Hematopoietic multipotent progenitor cell treated with erythropoietin and hydrocortisone succinate and interleukin-3 and kit ligand, for 17 days (in vitro differentiated cells): Measurements from ENCODE around the gene KAT2B.
"Not testable (repeated sequence)": the region's sequence is repeated elsewhere in the genome, so short reads cannot be mapped to it uniquely, and the experiment has no call there.

Source experiments
- DNase-seq: peaks from one replicate; pipeline ENCODE4 v3.0.0-alpha.2; 2015; ENCODE audit warnings: low spot score

KAT2B gene

DNA sequence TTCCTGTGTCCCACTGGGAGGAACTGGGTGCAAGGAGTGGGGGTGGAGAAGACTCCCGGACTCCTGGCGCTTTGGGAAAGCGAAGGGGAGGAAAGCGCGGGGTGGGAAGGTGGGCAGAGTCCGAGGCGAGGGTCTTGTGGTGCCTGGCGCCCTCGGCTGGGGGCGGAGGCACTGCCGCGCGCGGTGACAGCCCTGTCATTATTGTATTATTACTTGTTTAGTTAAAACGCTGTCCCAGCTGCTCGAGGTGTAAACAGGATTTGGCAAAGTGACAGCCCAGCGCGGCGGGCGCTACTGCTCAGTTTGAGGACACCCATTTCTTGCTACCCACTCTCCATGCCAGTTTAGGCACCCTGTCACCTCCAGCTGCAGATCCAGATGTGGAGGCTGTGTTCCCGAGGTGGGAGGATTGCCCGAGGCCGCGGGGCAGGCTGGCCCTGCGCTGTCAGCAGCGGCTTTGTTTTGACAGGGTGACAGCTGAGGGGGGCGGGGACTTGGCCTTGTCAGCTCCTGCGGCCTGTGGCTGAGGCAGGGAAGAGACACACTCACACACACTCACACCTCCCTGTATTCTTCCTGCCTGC lies 1.0 kb downstream of the KAT2B start:
- DNase-seq = peak; percentile 87

DNA sequence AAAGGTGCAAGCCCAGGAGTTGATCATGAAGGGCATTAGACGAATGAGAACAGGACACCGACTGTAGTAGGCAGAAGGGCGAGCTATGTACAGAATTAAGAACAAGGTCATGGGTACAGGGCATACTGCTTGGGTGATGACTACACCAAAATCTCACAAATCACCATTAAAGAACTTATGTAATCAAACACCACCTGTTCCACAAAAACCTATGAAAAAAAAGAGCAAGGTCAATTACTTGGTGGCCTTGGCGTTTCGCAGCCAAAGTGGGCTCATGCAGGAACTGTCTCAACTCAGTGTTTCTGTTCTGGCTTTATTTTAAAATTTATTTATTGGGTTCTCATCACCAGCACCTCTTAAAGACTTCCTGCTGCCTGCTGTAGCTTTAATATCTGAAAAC lies 2.1 kb downstream of the KAT2B start:
- DNase-seq = no peak

DNA sequence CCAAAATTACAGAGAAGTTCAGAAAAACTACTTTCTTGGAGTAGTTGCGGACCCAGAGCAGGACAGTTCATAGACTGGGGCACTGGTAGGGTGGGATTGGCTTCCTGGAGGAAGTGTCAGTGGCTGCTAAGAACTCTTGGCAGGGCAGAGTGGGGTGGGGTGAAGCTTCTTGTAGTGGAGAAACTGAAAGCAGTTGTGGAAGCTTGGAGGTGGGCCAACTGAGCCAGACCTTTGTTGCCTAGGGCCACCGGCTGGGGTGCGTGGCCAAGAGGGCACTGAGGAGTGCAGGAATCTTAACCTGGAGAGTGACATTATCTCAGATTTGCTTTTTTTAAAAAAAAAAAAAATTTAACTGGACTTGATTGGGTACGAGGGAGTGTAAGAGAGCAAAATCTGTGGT lies 3.1 kb downstream of the KAT2B start:
- DNase-seq = peak; percentile 87

DNA sequence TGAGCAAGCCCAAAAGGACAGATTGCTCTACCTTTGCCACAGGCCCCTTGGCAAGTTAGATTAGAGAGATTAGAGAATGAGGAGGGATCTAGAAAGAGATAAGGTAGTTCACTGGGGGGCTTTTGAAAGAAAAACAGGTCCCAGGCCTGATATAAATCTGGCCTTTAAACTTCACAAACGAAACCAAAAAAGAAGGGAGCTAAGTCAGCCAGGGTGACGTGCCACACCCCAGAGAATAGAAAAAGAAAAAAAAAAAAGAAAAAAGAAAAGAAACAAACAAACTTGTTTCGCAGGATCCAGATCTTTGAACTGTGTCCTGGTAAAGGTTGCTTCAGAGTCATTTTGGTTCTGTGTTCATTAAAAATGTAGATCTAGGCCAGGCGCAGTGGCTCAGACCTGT lies 3.6 kb downstream of the KAT2B start:
- DNase-seq = no peak

DNA sequence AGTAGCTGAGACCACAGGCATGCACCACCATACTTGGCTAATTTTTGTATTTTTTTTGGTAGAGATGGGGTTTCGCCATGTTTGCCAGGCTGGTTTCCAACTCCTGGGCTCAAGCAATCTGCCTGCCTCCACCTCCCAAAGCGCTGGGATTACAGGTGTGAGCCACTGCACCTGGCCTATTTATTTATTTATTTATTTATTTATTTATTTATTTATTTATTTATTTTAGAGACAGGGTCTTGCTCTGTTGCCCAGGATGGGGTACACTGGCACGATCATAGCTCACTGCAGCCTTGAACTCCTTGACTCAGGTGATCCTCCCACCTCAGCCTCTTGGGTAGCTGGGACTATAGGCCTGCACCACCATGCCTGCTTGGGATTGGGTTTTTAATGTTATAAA lies 4.9 kb downstream of the KAT2B start:
- not testable (repeated sequence) for DNase-seq

DNA sequence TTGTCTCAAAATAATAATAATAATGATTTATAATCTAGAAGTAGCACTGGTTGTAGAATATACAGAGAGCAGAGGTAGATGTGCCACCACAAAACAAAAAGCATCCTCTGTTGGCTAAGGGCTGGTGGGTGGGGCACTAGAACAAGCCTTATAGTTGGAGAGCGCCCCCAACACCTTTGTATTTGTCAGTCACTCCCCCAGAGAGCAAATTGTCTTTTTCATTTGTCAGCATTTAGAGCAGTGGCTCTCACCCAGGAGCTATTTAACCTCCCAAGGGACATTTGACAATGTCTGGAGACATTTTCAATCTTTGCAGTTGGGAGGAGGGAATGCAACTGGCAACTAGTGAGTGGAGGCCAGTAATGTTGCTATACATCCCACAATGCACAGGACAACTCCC lies 6.3 kb downstream of the KAT2B start:
- DNase-seq = no peak

DNA sequence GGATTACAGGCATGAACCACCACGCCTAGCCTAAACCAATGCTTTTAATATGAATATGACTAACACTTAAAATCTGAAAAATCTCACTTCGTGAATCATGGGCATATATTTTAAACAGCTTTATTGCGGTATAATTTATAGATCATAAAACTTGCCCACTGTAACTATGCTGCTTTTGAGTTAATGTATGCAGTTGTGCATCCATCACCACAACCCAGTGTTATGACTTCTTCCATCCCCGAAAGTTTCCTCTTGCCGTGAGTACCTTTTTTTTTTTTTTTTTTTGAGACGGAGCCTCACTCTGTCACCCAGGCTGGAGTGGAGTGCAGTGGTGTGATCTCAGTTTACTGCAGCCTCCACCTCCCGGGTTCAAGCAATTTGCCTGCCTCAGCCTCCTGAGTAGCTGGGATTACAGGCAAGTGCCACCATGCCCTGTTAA lies 7.1 kb downstream of the KAT2B start:
- no peak for DNase-seq

DNA sequence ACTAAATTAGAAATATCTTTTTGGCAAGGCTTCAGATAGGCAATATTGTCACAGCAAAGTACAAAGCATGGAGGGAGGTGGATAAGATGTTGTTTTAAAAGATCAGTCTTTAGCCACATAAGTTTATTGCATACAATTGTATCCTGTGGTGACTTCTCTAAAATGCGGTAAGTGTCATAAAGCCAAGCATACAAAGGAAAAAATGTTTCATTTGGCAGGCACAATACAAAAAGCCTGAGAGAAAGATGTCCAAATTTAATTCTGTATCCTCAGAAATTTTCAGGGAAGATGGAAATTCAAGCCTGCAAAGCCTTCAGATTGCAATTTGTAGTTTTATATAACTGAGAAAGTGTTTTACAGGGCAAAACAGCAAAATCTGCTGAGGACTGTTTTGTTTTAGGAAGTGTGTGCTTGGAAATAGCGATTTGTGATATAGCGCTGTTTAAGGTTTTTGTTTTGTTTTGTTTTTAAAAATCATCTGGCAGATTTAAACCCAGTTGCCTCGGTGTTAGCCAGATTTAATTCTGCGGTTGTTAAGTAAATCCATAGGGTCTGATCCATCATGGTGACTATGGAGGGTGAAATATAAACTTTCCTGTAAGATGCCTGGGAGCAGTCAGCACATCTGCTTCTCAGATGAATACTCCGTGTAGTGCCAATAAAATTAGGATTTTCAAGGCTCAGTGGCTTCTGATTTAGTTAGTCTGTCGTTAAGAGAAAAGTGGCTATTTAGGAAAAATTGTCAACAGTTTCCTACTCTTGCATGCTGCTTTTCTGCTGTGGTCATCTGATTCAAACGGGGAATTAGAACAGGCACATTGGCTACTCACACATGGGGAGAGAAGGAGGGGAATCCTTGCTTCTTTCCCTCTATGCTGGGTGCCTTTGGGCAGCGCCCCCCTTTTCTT lies 8.0 kb downstream of the KAT2B start:
- no peak for DNase-seq

DNA sequence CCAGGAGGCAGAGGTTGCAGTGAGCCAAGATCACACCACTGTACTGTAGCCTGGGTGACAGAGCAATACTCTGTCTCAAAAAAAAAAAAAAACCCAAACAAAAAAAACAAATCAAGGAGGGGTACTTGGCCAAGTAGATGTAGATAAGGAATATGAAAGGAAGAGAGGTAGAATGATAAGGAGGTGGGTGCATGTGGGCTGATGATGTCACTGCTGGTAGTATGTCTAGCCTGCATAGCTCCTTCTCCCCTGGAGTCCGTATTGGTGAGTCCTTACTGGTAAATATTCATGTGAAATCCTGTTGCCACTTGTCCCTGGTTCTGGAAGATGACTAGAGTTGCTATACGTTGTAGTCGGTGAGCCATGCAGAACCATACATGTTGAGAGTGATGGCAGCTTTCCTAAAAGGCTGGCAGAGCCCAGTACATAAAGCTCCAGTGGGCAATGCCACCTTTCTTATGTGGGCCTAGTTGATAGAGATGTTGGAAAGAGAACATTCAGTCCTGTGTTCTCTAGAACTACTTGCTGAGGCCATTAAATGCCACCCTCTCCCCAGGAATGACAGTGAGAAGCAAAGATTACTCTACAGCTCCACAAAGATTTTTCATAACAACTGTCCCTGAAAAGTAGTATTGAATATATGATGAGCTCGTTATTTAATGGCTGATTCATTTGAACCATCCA lies 11.0 kb downstream of the KAT2B start:
- no peak for DNase-seq

DNA sequence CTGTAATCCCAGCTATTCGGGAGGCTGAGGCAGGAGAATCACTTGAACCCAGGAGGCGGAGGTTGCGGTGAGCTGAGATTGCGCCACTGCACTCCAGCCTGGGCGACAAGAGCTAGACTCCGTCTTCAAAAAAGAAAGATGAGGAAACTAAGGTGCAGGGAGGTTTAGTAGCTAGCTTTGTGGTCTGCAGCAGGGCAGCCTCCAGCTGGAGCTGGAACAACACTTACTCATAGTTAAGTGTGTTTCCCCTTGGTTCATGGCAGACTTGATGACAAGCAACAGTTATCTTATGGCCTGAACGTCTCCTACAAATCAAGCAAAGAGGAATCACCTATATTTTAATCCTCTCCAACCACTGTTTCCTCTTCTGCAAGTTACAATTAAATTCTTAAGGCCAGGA lies 12.6 kb downstream of the KAT2B start:
- no peak for DNase-seq

DNA sequence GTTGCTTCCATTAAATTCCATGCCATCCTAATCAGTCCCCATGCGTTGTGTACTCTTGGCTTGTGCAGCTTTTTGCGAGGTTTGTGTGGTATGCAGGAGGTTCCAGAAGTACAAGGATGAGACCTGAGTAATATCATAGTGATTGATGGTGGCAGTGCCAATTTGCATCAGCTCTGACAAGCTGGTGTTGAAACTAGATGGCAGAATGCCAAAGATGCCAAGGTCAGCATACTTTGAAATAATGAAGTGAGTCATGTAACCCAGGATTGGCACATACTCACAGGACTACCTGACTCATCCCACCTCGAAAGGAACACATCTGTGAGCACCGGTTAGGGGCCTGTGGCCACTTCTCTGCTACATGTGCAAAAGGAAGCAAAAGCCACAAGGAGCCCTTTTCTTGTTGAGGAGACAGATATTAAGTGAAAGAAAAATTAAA lies 14.3 kb downstream of the KAT2B start:
- DNase-seq = peak; percentile 94

DNA sequence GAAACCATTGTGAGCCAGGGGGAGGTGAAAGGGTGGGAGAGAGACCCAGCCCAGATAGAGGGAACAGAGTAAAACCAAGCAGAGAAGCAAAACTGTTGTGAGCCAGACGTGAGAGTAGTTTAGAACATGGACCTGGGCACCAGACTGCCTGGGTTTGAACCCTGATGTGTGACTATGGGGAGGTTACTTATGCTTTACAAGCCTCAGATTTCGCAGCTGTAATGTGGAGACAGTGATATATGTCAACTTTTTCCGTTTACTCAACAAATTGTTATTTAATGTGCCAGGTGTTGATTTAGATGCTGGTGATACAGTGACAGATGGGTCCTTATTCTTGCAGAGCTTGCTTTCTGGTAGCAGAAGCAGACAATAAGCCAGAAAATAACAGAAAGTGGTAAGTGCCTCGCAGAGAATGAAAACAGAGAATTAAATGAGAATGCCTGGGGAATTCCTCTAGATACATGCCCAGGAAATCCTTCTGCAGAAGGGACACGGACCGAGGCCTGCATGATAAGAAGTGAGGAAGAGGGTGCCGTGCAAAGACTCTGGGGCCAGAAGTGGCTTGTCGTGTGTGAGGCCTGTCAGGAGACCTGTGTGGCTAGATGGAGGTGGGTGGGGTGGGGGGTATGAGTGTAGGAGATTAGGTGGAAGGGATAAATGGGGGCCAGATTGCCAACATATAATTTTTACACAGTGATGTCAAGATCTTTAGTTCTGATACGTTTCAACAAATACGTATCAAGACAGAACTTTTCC lies 15.0 kb downstream of the KAT2B start:
- DNase-seq = peak; percentile 46

DNA sequence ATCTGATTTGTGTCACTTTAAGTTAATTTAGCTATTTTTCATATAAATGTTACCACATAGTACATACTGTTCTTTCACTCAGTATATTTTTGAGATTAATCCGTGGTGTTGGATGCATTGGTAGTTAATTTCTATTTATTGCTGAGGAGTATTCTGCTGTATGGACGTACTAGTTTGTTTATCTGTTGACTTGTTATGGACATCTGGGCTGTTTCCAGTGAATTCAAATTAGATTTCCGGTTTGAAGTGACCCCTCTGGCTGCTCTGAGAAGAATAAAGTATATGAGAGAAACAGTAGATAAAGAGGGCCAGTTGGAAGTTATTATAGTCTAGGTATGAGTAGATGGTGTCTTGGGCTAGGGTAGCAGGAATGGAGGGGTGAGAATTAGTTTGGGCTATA lies 15.6 kb downstream of the KAT2B start:
- DNase-seq = no peak

DNA sequence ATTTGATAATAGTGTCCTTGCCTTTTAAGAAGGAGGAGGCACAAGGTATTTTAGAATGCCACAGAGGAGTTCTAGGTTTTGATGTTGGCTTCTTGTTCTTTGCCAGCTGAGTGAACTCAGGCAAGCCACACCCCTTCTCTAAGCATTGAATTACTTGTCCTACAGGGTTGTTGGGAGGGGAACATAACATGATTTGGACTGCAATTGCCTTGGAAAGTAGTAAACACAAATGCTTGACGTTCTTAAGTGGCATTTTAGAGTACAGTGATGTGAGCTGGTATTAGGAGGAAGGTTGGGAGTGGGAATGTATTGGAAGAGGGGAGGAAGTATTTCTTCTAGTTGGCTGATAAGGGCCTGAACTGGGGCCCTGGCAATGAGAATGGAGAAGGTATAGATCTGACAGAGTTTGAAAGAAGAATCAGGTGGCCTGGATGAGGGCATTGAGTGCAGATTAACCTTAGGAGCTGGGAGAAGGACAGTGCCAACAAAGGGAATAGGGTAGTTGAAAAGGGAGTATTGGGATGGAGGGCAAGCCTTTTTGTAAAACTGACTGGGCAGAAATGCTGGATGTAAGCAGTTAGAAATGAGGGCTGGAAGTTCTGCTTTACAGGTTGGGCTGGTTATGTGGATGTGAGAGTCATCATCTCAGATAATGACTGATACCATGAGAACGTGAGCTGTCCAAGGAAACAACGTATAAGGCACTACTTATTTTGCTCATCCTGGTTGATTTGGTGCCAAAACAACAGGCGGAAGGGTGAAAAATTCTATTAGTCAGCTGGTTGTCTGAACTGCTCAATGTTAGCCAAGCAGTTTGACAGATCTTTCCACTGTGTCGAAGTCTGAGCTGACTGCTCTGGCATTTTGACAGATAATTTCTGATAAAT lies 16.7 kb downstream of the KAT2B start:
- DNase-seq = peak; percentile 79

DNA sequence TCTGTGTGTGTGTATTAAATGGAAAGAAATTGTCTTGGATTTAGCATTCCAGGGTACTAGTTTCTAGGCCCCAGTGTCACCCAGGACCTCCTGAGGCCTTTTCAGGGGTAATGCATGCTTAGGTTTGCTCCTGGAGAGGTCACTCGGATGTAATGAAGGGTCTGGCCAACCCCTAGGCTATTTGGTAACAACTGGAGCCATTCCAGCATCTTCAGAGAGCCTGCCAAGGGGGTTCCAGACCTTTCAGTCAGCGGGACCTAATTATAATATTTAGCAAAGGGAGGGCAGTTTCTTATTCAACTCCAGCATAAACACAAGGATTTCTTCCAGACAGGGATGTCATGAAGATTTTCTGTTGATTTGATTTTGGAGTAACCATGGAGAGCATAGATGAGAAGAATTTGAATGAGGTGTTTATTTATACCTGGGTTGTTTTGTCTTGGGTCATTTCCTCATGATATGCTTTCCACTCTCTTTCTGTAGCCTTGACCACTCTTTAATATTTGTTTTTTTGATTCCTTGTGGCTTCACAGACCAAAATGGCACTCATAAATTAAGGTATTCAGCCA lies 17.4 kb downstream of the KAT2B start:
- DNase-seq = no peak

DNA sequence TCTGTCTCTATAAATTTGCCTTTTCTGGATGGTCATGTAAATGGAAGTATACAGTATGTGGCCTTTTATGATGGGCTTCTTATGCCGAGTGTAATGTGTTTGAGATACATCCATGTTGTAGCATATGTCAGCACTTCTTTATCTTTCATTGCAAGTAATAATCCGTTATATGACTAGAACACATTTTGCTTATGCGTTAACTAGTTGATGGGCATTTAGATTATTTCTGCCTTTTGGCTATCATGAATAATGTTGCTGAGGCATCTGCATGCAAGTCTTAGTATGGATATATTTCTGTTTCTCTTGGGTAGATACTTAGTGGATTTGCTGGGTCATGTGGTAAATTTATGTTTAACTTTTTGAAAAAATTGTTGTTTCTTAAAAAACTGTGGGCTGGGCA lies 19.7 kb downstream of the KAT2B start:
- peak; percentile 44 for DNase-seq

DNA sequence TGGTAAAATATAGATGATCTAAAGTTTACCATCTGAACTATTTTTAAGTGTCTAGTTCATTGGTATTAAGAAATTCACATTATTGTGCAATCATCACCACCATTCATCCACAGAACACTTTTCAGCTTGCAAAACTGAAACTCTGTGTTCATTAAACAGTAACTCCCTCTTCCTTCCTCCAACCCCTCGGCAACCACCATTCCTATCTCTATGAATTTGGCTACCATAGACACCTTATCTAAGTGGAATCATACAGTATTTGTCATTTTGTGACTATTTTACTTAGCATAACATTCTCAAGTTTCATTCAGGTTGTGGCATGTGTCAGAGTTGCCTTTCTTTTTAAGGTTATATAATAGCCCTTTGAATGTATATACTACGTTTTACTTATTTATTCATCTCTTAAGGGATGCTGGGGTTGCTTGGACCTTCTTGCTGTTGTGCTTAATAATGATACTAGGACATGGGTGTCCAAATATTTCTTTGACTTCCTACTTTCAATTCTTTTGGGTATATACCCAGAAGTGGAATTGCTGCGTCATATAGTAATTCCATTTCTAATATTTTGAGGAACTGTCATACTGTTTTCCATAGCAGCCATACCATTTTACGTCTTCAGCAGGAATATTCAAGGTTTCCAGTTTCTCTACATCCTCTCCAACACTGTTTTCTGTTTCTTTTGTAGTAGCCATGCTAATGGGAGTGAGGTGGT lies 20.9 kb downstream of the KAT2B start:
- DNase-seq = peak; percentile 55

DNA sequence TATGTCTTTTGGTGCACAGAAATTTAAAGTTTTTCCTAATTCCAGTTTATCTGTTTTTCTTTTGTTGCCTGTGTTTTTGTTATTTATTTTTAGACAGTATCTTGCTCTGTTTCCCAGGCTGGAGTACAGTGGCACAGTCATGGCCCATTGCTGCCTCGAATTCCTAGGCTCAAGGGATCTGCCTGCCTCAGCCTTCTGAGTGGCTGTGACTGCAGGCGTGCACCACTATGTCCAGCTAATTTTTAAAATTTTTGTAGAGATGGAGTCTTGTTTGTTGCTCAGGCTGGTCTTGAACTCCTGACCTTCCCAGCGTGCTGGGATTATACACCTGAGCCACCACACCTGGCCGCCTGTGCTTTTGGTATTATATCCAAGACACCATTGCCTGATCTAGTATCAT lies 22.8 kb downstream of the KAT2B start:
- DNase-seq = no peak

DNA sequence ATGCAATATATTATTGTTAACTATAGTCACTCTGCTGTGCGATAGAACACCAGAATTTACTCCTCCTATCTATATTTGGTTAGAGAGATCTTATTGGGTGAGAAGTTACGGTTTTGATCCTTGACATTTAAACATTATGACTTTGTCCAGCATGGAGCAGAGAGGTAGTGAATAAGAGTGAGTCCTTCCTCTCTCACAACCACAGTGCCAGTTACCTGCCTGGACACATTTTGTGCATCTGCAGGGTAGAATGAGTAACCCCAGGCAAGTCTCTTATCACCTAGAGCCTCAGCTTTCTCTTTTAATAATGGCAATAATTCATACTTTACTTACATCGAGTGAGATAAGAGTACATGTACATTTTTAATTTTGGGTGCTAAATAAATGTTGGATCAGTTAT lies 24.1 kb downstream of the KAT2B start:
- no peak for DNase-seq
